Heart left ventricle (tissue), 16 donors: Measurements from ENCODE around the gene BCKDHA. TPM values are rescaled to one million over a fixed set of nuclear protein-coding genes. Genes with fewer than 3 reads are reported as not detected.

ENCODE experiments used
- ATAC-seq, 4 donors: fragments of 200-7000 bp; cut with Tn5 transposase; one replicate each; pipeline ENCODE4 v1.9.1; 2020 to 2022; ENCODE audit warnings: moderate library complexity in 4 of 4, mild to moderate bottlenecking in 3 of 4, moderate number of reproducible peaks in 1 of 4
- DNase-seq, 5 donors: peaks; one replicate each; pipeline ENCODE4 v3.0.0-alpha.2; 2020
- H3K27ac ChIP-seq, 12 donors: fragments of 200-600 bp; sonication (generic) in 4 of 12; one replicate each; pipeline versions ENCODE4 v1.5.0 to v1.8.0; 2016 to 2022; ENCODE audit warnings: mild to moderate bottlenecking in 2 of 12
- H3K27me3 ChIP-seq, 9 donors: fragments of 200-600 bp; sonication (generic) in 2 of 9; one replicate each; pipeline versions ENCODE4 v1.5.1 to v1.8.0; 2016 to 2022; ENCODE audit warnings: mild to moderate bottlenecking in 3 of 9
- H3K36me3 ChIP-seq, 9 donors: fragments of 200-600 bp; sonication (generic) in 2 of 9; one replicate each; pipeline versions ENCODE4 v1.5.0 to v1.8.0; 2018 to 2022; ENCODE audit warnings: mild to moderate bottlenecking in 2 of 9
- H3K4me1 ChIP-seq, 12 donors: fragments of 200-600 bp; sonication (generic) in 4 of 12; one replicate each; pipeline versions ENCODE4 v1.5.0 to v1.8.0; 2016 to 2022; ENCODE audit warnings: mild to moderate bottlenecking in 3 of 12
- H3K4me3 ChIP-seq, 12 donors: fragments of 200-600 bp; sonication (generic) in 4 of 12; one replicate each; pipeline versions ENCODE4 v1.5.0 to v1.8.0; 2017 to 2022; ENCODE audit warnings: mild to moderate bottlenecking in 9 of 12, moderate library complexity in 4 of 12
- H3K9me3 ChIP-seq, 12 donors: fragments of 200-600 bp; sonication (generic) in 4 of 12; one replicate each; pipeline versions ENCODE4 v1.5.0 to v1.8.0; 2016 to 2022; ENCODE audit warnings: mild to moderate bottlenecking in 1 of 12
- CTCF ChIP-seq, 12 donors: fragments of 200-600 bp; sonication (generic) in 4 of 12; IDR thresholded peaks; one replicate each; pipeline versions ENCODE4 v1.5.0 to v1.8.0; 2018 to 2022; ENCODE audit warnings: antibody characterized with exemption in 12 of 12, mild to moderate bottlenecking in 5 of 12
- POLR2A ChIP-seq, 2 donors: fragments of 450-650 bp; IDR thresholded peaks; one replicate each; pipeline ENCODE4 v1.6.1; 2017; ENCODE audit warnings: antibody characterized with exemption in 2 of 2, mild to moderate bottlenecking in 2 of 2, moderate library complexity in 2 of 2
- WGBS, 4 donors: extraction: QIAGEN DNeasy Blood & Tissue Kit in 2 of 4; methylation state at CpG; one replicate each; pipeline versions ENCODE4 v1.1.5 to v1.1.7; 2013 to 2018; 5-methylcytosine and 5-hydroxymethylcytosine counted together
- intact Hi-C, 10 donors: fragments of 100-400 bp; cut with DNase I; formaldehyde crosslinking; loops; one replicate each; pipeline versions ENCODE4 v1.11.1 to v1.14.2; 2022
- polyA plus RNA-seq, 2 donors: library from polyadenylated mRNA; stranded (reverse); fragments of 200-250 nt; gene quantifications; one replicate each; pipeline ENCODE4 v1.2.3, GENCODE V29; 2013
- total RNA-seq, 9 donors: library from RNA; depleted of rRNA in 2 of 9; stranded (reverse); fragments of >200 nt in 2 of 9; fragmentation: NEBNext Ultra II Directional in 3 of 9; extraction: Animal tissue kit (Norgen Biotek cat#: 25700) in 3 of 9; gene quantifications; one replicate each; pipeline versions ENCODE4 v1.1.0 to v1.2.4, GENCODE V29; 2016 to 2023
- donor health status: ischemic (EF 13 %, LVEDD 7.1; RV severe dilation, severe dysfunction).
- donor health status: healthy with polysubstance abuse.
- donor health status: DM: no; HTN: yes; CAD: no.
- donor health status: DM: no; HTN: no; CAD: no.
- donor health status: ischemic (EF 25% LVEDD 6.9; RV normal size, moderate dysfunction).
- donor health status: ischemic (EF 25% LVEDD 5.7; RV mildly dilated, moderate dysfunction).
- donor health status: healthy.
- donor health status: DM: yes; HTN: yes; CAD: no.
- donor health status: ischemic (EF 35%, LVEDD 5.7; RV mildly dilated, moderate dysfunction).
- donor health status: nonischemic (EF 11% LVEDD 7.7; RV severe dilation, severe dysfunction).
- donor health status: DM: yes; HTN: yes; CAD: no.
- donor health status: PGD.
- donor health status: ischemic (EF 29% LVEDD 5.4; RV normal size, mild dysfunction).
- donor health status: nonischemic (EF 23%, LVEDD 6.1; RV moderate dilation, normal function).

BCKDHA gene
- total and polyA plus RNA-seq, 11 donors, result 32.0 to 149 (median 39.2) TPM

- peaks cover 4 to 33% (median 23%) of the 10 kb centered on the region in 12 donors for H3K4me1 ChIP-seq
- 70 to 76% (median 74%) methylated on average over 6 of the region's 6 CpGs for WGBS, 4 donors
- H3K9me3 ChIP-seq, result no peaks in the 10 kb centered on the region
- ATAC-seq (no peak), DNase-seq (no peak)
- no peak overlapping the region for H3K4me3 ChIP-seq
- intact Hi-C loops, result loop anchor here in 5 of 10 donors (5.0 kb wide), 2 partner anchors 42 to 47 kb away; partner anchors contain the start of genes DMAC2 (in 4 of the 5) and ERICH4 (in 1 of the 5)
- no peak overlapping the region for H3K27ac ChIP-seq
- H3K27me3 ChIP-seq, result no peaks in the 10 kb centered on the region
- H3K36me3 ChIP-seq, result peaks cover 0 to 21% (median 15%) of the 10 kb centered on the region in 9 donors
- TF ChIP-seq CTCF (IDR thresholded peaks at IDR 0.05) (no peak), POLR2A (IDR thresholded peaks at IDR 0.05) (no peak)
Measured at GRCh38 chr19:41395355-41395754, 2.3 kb upstream of the BCKDHA start.

- no peak for TF ChIP-seq POLR2A (IDR thresholded peaks at IDR 0.05)
- TF ChIP-seq CTCF (IDR thresholded peaks at IDR 0.05), result no peak
- Histone ChIP-seq H3K9me3 (no peaks in the 10 kb centered on the region), H3K27ac (peak overlapping the region; percentile 83 to 98 (median 91)), H3K27me3 (no peaks in the 10 kb centered on the region), H3K4me3 (peak overlapping the region; percentile 61 to 99 (median 90)), H3K4me1 (peaks cover 4 to 48% (median 34%) of the 10 kb centered on the region in 12 donors), H3K36me3 (peaks cover 0 to 7% (median 0%) of the 10 kb centered on the region in 9 donors)
- intact Hi-C loops, result loop anchor here in 6 of 10 donors (2.0 to 5.0 kb wide), 3 partner anchors 39 to 44 kb away; partner anchors contain the start of genes DMAC2 (in 5 of the 6) and ERICH4 (in 1 of the 6)
- DNase-seq (no peak), ATAC-seq (no peak)
- WGBS, 4 donors, result 0 to 1% (median 1%) methylated on average over 5 of the region's 5 CpGs
Measured at GRCh38 chr19:41398050-41398418, 416 bp downstream of the BCKDHA start.

- ATAC-seq (no peak), DNase-seq (no peak)
- Histone ChIP-seq H3K4me3 (peak overlapping the region; percentile 61 to 99 (median 90)), H3K27me3 (no peaks in the 10 kb centered on the region), H3K36me3 (peaks cover 0 to 12% (median 0%) of the 10 kb centered on the region in 9 donors), H3K27ac (peak overlapping the region in 5 of 12 donors; percentile 90 to 98 (median 93)), H3K9me3 (no peaks in the 10 kb centered on the region), H3K4me1 (peaks cover 4 to 54% (median 37%) of the 10 kb centered on the region in 12 donors)
- TF ChIP-seq CTCF (IDR thresholded peaks at IDR 0.05) (no peak), POLR2A (IDR thresholded peaks at IDR 0.05) (no peak)
- WGBS, 4 donors, result 33 to 47% (median 38%) methylated on average over 3 of the region's 3 CpGs
- intact Hi-C loops, result loop anchor here in 6 of 10 donors (2.0 to 5.0 kb wide), 3 partner anchors 39 to 44 kb away; partner anchors contain the start of genes DMAC2 (in 5 of the 6) and ERICH4 (in 1 of the 6)
Measured at GRCh38 chr19:41398598-41398997, 980 bp downstream of the BCKDHA start.

- Histone ChIP-seq H3K4me3 (peak overlapping the region in 9 of 12 donors; percentile 82 to 99 (median 93)), H3K4me1 (peaks cover 4 to 58% (median 41%) of the 10 kb centered on the region in 12 donors), H3K27me3 (no peaks in the 10 kb centered on the region), H3K27ac (peak overlapping the region in 3 of 12 donors; percentile 92 to 94 (median 93)), H3K36me3 (peaks cover 0 to 12% (median 0%) of the 10 kb centered on the region in 9 donors), H3K9me3 (no peaks in the 10 kb centered on the region)
- 70 to 83% (median 80%) methylated on average over 3 of the region's 3 CpGs for WGBS, 4 donors
- intact Hi-C loops, result loop anchor here in 6 of 10 donors (2.0 to 5.0 kb wide), 3 partner anchors 38 to 43 kb away; partner anchors contain the start of genes DMAC2 (in 5 of the 6) and ERICH4 (in 1 of the 6)
- DNase-seq, result no peak
- ATAC-seq, result no peak
- TF ChIP-seq CTCF (IDR thresholded peaks at IDR 0.05), result no peak
- no peak for TF ChIP-seq POLR2A (IDR thresholded peaks at IDR 0.05)
Measured at GRCh38 chr19:41399091-41399490, 1.5 kb downstream of the BCKDHA start.
